GM18951 (cell line): ENCODE measurements around the gene NAP1L1.

ENCODE experiments used
- POLR2A ChIP-seq: IDR thresholded peaks from 4 replicates; pipeline ENCODE4 v1.6.1; 2011; ENCODE audit warnings: mild to moderate bottlenecking; ENCODE audit not compliant: insufficient read length, insufficient read depth; ENCODE audit errors: extremely low read depth
- in situ Hi-C: fragments of 300-500 bp; cut with MboI; formaldehyde crosslinking; loops from one replicate; pipeline ENCODE4 v1.12.0; 2022; ENCODE audit warnings: low sequenced_read_pairs, mixed read lengths, inconsistent platforms; ENCODE audit not compliant: unreplicated experiment

NAP1L1 gene

GRCh38 chr12:76018111-76018510, 66.4 kb downstream of the NAP1L1 start:
- in situ Hi-C loops, result no loop called here
- TF ChIP-seq POLR2A, result no peak

GRCh38 chr12:76014007-76014406, 70.5 kb downstream of the NAP1L1 start:
- TF ChIP-seq POLR2A, result no peak
- in situ Hi-C loops, result no loop called here

- TF ChIP-seq POLR2A, result no peak
- in situ Hi-C loops, result no loop called here
These were observed 70.9 kb downstream of the NAP1L1 start for GRCh38 chr12:76013603-76014002.

- in situ Hi-C loops, result no loop called here
- no peak for TF ChIP-seq POLR2A
These were observed 71.8 kb downstream of the NAP1L1 start for GRCh38 chr12:76012644-76013043.

- in situ Hi-C loops, result no loop called here
- TF ChIP-seq POLR2A, result no peak
These were observed 73.6 kb downstream of the NAP1L1 start for GRCh38 chr12:76010732-76011458.

GRCh38 chr12:76008428-76008827, 76.1 kb downstream of the NAP1L1 start:
- TF ChIP-seq POLR2A, result no peak
- in situ Hi-C loops, result no loop called here

GRCh38 chr12:76007640-76008039, 76.8 kb downstream of the NAP1L1 start:
- no peak for TF ChIP-seq POLR2A
- in situ Hi-C loops, result no loop called here

- in situ Hi-C loops, result no loop called here
- TF ChIP-seq POLR2A, result no peak
These were observed 78.2 kb downstream of the NAP1L1 start for GRCh38 chr12:76006028-76006925.

- in situ Hi-C loops, result no loop called here
These were observed 81.2 kb downstream of the NAP1L1 start for GRCh38 chr12:76003355-76003638.

GRCh38 chr12:76002598-76003354, 81.7 kb downstream of the NAP1L1 start:
- no peak for TF ChIP-seq POLR2A
- in situ Hi-C loops, result no loop called here

More at GRCh38 chr12:76003355-76003638, 81.2 kb downstream of the NAP1L1 start:
- no peak for TF ChIP-seq POLR2A

GRCh38 chr12:75998292-75999063, 86.0 kb downstream of the NAP1L1 start:
- in situ Hi-C loops, result no loop called here
- TF ChIP-seq POLR2A, result no peak

- no peak for TF ChIP-seq POLR2A
- in situ Hi-C loops, result no loop called here
These were observed 86.8 kb downstream of the NAP1L1 start for GRCh38 chr12:75997658-75998057.
